GM13977 (cell line): ENCODE measurements around the gene CACNG6.
A peak's percentile ranks its signal among the peaks of the same experiment; 100 is the strongest.
"Not testable (repeated sequence)": the region's sequence is repeated elsewhere in the genome, so short reads cannot be mapped to it uniquely, and the experiment has no call there.

ENCODE experiments used
- DNase-seq: peaks from one replicate; pipeline ENCODE4 v3.0.0; 2012; ENCODE audit warnings: low spot score
- CTCF ChIP-seq: IDR thresholded peaks from 2 replicates; pipeline ENCODE4 v1.5.1; 2012; ENCODE audit warnings: mild to moderate bottlenecking, control low read depth; ENCODE audit not compliant: insufficient read depth; ENCODE audit errors: extremely low read depth, missing control alignments
- in situ Hi-C: fragments of 300-500 bp; cut with MboI; formaldehyde crosslinking; loops from one replicate; pipeline ENCODE4 v1.12.0; 2022; ENCODE audit warnings: low sequenced_read_pairs, low pct_unique_long_range_greater_than_20kb, mixed read lengths, inconsistent platforms; ENCODE audit not compliant: unreplicated experiment

The CACNG6 gene

GRCh38 chr19:54035215-54036178 lies 44.1 kb downstream of the CACNG6 start:
- no peak for TF ChIP-seq CTCF

GRCh38 chr19:54036542-54036941 lies 45.1 kb downstream of the CACNG6 start:
- in situ Hi-C loops, result not testable (repeated sequence)
- DNase-seq, result peak; percentile 1

More at GRCh38 chr19:54035215-54036178, 44.1 kb downstream of the CACNG6 start:
- DNase-seq, result peak; percentile 6
- in situ Hi-C loops, result no loop called here

GRCh38 chr19:54040003-54040402 lies 48.6 kb downstream of the CACNG6 start:
- peak; percentile 1 for DNase-seq
- no peak for TF ChIP-seq CTCF
- in situ Hi-C loops, result no loop called here

- in situ Hi-C loops, result no loop called here
- peak; percentile 4 for DNase-seq
- TF ChIP-seq CTCF, result no peak
Observed at GRCh38 chr19:54041969-54042606, 50.7 kb downstream of the CACNG6 start.

- peak; percentile 0 for DNase-seq
- no peak for TF ChIP-seq CTCF
- in situ Hi-C loops, result no loop called here
Observed at GRCh38 chr19:54042989-54043388, 51.6 kb downstream of the CACNG6 start.

- in situ Hi-C loops, result no loop called here
- TF ChIP-seq CTCF, result no peak
- no peak for DNase-seq
Observed at GRCh38 chr19:54045771-54046170, 54.3 kb downstream of the CACNG6 start.

- in situ Hi-C loops, result no loop called here
- no peak for TF ChIP-seq CTCF
- peak; percentile 1 for DNase-seq
Observed at GRCh38 chr19:54047616-54048015, 56.2 kb downstream of the CACNG6 start.
